ENCODE measurements around the gene PPP1R10. TPM values are rescaled to one million over a fixed set of nuclear protein-coding genes. Genes with fewer than 3 reads are reported as not detected.

PPP1R10 gene
- total RNA-seq, 1 experiment from 2014 or later = 119 TPM

GRCh38 chr6:30626484-30627366 is 9.7 kb upstream of the PPP1R10 start, which contains the start of gene ATAT1:
ATAT1 (plus strand) TSS chr6:30626874.
- BruUV-seq (replicated peaks) = TSS peak; percentile 52
- Mint-ChIP-seq H3K27me3 (ENCODE audit: unreplicated experiment) (no peaks in the 10 kb centered on the region), H3K4me3 (ENCODE audit: low read depth, unreplicated experiment) (peak within 1 kb of the TSS; percentile 87), H3K4me1 (ENCODE audit: low read depth, unreplicated experiment) (peaks cover 32% of the 10 kb centered on the region), H3K9me3 (ENCODE audit: low read depth, unreplicated experiment) (no peaks in the 10 kb centered on the region), H3K27ac (ENCODE audit: unreplicated experiment) (peak within 1 kb of the TSS; percentile 97), H3K36me3 (ENCODE audit: insufficient read depth, unreplicated experiment) (peaks cover 91% of the 10 kb centered on the region)
- peak; percentile 97 for DNase-seq
- CTCF ChIA-PET = interaction anchor here (1.4 kb wide), 1 partner anchor 104 kb away, joined by 6 read pairs; no protein-coding TSS in a partner anchor
- intact Hi-C loops (cut with micrococcal nuclease; ENCODE audit: unreplicated experiment) = no loop called here
- TF ChIP-seq, protein P1, sequence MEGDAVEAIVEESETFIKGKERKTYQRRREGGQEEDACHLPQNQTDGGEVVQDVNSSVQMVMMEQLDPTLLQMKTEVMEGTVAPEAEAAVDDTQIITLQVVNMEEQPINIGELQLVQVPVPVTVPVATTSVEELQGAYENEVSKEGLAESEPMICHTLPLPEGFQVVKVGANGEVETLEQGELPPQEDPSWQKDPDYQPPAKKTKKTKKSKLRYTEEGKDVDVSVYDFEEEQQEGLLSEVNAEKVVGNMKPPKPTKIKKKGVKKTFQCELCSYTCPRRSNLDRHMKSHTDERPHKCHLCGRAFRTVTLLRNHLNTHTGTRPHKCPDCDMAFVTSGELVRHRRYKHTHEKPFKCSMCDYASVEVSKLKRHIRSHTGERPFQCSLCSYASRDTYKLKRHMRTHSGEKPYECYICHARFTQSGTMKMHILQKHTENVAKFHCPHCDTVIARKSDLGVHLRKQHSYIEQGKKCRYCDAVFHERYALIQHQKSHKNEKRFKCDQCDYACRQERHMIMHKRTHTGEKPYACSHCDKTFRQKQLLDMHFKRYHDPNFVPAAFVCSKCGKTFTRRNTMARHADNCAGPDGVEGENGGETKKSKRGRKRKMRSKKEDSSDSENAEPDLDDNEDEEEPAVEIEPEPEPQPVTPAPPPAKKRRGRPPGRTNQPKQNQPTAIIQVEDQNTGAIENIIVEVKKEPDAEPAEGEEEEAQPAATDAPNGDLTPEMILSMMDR (IDR thresholded peaks at IDR 0.05; ENCODE audit: unreplicated experiment) = no peak

- DNase-seq = no peak
- CTCF ChIA-PET = interaction anchor here (0.5 to 1.4 kb wide), 2 partner anchors 28 to 105 kb away, joined by 5 to 6 read pairs; no protein-coding TSS in a partner anchor
- TF ChIP-seq, protein P1 (IDR thresholded peaks at IDR 0.05; ENCODE audit: unreplicated experiment) = no peak
- intact Hi-C loops (cut with micrococcal nuclease; ENCODE audit: unreplicated experiment) = no loop called here
- Mint-ChIP-seq H3K36me3 (ENCODE audit: insufficient read depth, unreplicated experiment) (peaks cover 93% of the 10 kb centered on the region), H3K9me3 (ENCODE audit: low read depth, unreplicated experiment) (no peaks in the 10 kb centered on the region), H3K4me3 (ENCODE audit: low read depth, unreplicated experiment) (peak overlapping the region; percentile 87), H3K4me1 (ENCODE audit: low read depth, unreplicated experiment) (peaks cover 32% of the 10 kb centered on the region), H3K27me3 (ENCODE audit: unreplicated experiment) (no peaks in the 10 kb centered on the region), H3K27ac (ENCODE audit: unreplicated experiment) (peak overlapping the region; percentile 97)
- no TSS peak for BruUV-seq (replicated peaks)
Observed at GRCh38 chr6:30625511-30625910, 8.5 kb upstream of the PPP1R10 start.

DNA sequence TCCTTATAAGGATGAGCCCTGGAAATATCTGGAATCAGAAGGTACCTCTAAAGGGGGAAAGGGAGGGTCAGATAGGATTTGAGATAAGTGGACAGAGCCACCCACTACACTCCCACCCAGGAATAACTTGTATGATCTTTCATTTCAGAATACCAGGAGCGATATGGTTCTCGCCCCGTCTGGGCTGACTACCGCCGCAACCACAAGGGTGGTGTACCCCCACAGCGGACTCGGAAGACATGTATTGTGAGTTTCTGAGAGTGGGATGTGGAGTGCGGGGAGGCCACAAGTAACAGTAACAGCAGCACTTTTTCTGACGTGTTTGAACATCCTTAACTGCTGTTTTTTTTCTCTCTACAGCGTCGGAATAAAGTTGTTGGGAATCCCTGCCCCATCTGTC is 2.5 kb upstream of the PPP1R10 start:
- CTCF ChIA-PET = no interaction called here
- H3K4me1 Mint-ChIP-seq (ENCODE audit: low read depth, unreplicated experiment) = peaks cover 34% of the 10 kb centered on the region
- no TSS peak for BruUV-seq (replicated peaks)
- peak overlapping the region; percentile 98 for H3K27ac Mint-ChIP-seq (ENCODE audit: unreplicated experiment)
- TF ChIP-seq, protein P1 (IDR thresholded peaks at IDR 0.05; ENCODE audit: unreplicated experiment) = no peak
- intact Hi-C loops (cut with micrococcal nuclease; ENCODE audit: unreplicated experiment) = loop anchor here (5.0 kb wide), 1 partner anchor 103 kb away; the partner anchor contains the start of gene TUBB
- H3K27me3 Mint-ChIP-seq (ENCODE audit: unreplicated experiment) = peaks cover 16% of the 10 kb centered on the region
- no peak for DNase-seq
- peak overlapping the region; percentile 70 for H3K4me3 Mint-ChIP-seq (ENCODE audit: low read depth, unreplicated experiment)
- H3K9me3 Mint-ChIP-seq (ENCODE audit: low read depth, unreplicated experiment) = no peaks in the 10 kb centered on the region
- H3K36me3 Mint-ChIP-seq (ENCODE audit: insufficient read depth, unreplicated experiment) = peaks cover 96% of the 10 kb centered on the region

DNA sequence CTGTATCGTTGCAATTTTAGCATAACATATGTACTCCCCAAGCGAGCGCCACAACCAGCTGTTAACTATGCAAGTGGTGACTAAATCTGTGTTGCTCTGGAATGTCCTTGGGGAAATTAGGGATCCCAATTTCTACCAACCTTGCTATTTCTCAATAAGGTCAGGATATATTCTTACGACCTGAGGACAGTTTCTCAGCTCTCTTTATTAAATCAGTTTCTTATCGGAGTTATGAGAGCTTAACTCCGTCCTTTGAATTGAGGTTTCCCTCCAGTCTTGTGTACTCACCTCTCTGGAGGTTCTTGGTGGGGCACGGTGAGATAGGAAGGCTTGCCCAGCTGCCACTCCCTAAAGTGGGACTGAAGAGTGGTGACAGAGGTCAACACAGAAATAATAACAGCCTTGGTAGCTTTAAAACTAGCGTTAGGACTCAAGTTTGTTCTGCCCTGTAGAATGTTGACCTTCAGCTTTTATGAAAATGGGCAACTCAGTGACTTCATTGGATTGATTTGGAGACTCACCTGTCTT is 1.3 kb upstream of the PPP1R10 start:
- Mint-ChIP-seq H3K4me1 (ENCODE audit: low read depth, unreplicated experiment) (peaks cover 44% of the 10 kb centered on the region), H3K27ac (ENCODE audit: unreplicated experiment) (peak overlapping the region; percentile 98), H3K4me3 (ENCODE audit: low read depth, unreplicated experiment) (peak overlapping the region; percentile 70), H3K27me3 (ENCODE audit: unreplicated experiment) (peaks cover 16% of the 10 kb centered on the region), H3K36me3 (ENCODE audit: insufficient read depth, unreplicated experiment) (peaks cover 98% of the 10 kb centered on the region), H3K9me3 (ENCODE audit: low read depth, unreplicated experiment) (no peaks in the 10 kb centered on the region)
- DNase-seq = no peak
- BruUV-seq (replicated peaks) = no TSS peak
- TF ChIP-seq, protein P1 (IDR thresholded peaks at IDR 0.05; ENCODE audit: unreplicated experiment) = no peak
- intact Hi-C loops (cut with micrococcal nuclease; ENCODE audit: unreplicated experiment) = loop anchor here (5.0 kb wide), 1 partner anchor 104 kb away; the partner anchor contains the start of gene TUBB
- CTCF ChIA-PET = interaction anchor here (1.2 to 2.0 kb wide), 2 partner anchors 54 to 113 kb away, joined by 4 to 10 read pairs; partner anchors contain the start of gene DHX16

Data from Calu3 (cell line).